ENCODE data around the gene GRAP2. TPM values are rescaled to one million over a fixed set of nuclear protein-coding genes. Genes with fewer than 3 reads are reported as not detected.

Gene GRAP2
- total RNA-seq, 1 donor from 2014 or later: 10.1 TPM

DNA sequence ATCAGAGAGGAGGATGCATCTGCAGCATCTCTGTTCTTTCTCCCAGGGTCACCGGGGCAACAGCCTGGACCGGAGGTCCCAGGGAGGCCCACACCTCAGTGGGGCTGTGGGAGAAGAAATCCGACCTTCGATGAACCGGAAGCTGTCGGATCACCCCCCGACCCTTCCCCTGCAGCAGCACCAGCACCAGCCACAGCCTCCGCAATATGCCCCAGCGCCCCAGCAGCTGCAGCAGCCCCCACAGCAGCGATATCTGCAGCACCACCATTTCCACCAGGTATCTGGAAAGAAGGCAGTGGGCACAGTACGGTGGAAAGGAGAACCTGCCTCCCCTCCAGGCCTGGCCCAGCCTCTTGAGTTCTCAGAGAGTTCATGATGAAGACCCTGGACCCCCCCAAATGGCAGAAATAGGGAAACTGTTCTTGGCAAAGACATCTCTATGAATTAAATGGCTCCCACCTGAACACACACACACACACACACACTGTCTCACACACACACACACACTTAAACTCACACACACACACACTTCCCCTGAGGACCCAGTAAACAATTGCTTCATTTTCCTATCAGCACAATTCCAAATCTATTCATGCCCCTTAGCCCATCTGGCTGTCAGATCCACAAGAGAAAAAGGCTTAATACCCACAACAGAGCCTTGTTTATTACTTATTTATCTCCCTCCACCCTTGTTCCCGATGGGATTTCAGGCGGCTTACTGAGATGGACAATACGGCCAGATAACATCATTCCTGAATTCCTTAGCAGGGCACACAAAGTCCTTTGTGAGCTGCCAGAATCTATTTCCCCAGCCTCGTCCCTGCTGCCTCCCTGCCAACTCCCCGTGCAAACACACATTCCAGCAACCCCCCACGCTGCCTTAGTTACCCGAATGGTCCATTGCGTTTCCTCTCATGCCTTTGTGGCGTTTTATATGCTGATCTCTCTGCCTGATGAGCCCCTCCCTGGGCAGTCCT, 67.4 kb downstream of the GRAP2 start:
- Histone ChIP-seq H3K4me3 (no peak overlapping the region), H3K27me3 (no peaks in the 10 kb centered on the region), H3K27ac (no peak overlapping the region), H3K36me3 (no peaks in the 10 kb centered on the region), H3K9me3 (no peaks in the 10 kb centered on the region), H3K4me1 (no peaks in the 10 kb centered on the region)
- intact Hi-C loops (cut with DNase I): no loop called here
- TF ChIP-seq, protein P1, sequence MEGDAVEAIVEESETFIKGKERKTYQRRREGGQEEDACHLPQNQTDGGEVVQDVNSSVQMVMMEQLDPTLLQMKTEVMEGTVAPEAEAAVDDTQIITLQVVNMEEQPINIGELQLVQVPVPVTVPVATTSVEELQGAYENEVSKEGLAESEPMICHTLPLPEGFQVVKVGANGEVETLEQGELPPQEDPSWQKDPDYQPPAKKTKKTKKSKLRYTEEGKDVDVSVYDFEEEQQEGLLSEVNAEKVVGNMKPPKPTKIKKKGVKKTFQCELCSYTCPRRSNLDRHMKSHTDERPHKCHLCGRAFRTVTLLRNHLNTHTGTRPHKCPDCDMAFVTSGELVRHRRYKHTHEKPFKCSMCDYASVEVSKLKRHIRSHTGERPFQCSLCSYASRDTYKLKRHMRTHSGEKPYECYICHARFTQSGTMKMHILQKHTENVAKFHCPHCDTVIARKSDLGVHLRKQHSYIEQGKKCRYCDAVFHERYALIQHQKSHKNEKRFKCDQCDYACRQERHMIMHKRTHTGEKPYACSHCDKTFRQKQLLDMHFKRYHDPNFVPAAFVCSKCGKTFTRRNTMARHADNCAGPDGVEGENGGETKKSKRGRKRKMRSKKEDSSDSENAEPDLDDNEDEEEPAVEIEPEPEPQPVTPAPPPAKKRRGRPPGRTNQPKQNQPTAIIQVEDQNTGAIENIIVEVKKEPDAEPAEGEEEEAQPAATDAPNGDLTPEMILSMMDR (IDR thresholded peaks at IDR 0.05): no peak
- ATAC-seq (peak; percentile 48), DNase-seq (no peak)

DNA sequence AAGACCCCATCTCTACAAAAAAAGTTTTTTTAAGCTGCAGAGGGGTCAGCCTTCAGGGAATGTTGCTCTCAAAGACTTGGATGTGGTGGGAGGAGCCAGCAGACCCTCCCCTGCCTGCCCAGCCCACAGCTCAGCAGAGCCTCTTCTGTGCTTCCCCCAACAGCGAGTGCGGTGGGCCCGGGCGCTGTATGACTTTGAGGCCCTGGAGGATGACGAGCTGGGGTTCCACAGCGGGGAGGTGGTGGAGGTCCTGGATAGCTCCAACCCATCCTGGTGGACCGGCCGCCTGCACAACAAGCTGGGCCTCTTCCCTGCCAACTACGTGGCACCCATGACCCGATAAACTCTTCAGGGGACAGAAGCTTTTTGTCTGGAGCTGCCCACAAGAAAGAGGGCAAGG, 69.9 kb downstream of the GRAP2 start:
- no peak overlapping the region for H3K27ac ChIP-seq
- no peaks in the 10 kb centered on the region for H3K9me3 ChIP-seq
- intact Hi-C loops (cut with DNase I): no loop called here
- ATAC-seq (no peak), DNase-seq (no peak)
- peaks cover 11% of the 10 kb centered on the region for H3K27me3 ChIP-seq
- no peak overlapping the region for H3K4me3 ChIP-seq
- TF ChIP-seq, protein P1 (IDR thresholded peaks at IDR 0.05): no peak
- H3K4me1 ChIP-seq: no peaks in the 10 kb centered on the region
- H3K36me3 ChIP-seq: no peaks in the 10 kb centered on the region

DNA sequence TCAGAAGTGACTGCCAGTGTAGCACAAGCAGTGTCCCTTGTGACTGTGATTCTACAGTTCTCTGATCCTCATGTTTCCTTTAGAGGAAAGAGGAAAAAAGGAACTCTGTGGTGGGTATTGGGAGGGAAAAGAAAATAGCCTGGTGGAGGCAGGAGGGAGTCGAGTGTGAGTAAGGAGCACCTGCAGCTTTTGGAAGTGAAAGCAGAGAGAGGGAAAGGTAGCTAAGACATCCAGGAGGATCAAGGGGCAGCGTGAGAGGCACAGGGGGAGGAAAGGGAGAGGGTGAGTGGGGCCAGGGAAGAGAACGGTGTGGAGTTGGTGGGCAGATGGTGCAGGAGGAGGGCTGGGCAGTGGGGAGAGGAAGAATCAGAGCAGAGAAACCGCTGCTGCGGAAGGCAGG, 71.8 kb downstream of the GRAP2 start:
- Histone ChIP-seq H3K9me3 (no peaks in the 10 kb centered on the region), H3K4me3 (no peak overlapping the region), H3K36me3 (no peaks in the 10 kb centered on the region), H3K4me1 (no peaks in the 10 kb centered on the region), H3K27ac (no peak overlapping the region), H3K27me3 (peaks cover 12% of the 10 kb centered on the region)
- DNase-seq (no peak), ATAC-seq (no peak)
- intact Hi-C loops (cut with DNase I): no loop called here
- TF ChIP-seq, protein P1 (IDR thresholded peaks at IDR 0.05): no peak

DNA sequence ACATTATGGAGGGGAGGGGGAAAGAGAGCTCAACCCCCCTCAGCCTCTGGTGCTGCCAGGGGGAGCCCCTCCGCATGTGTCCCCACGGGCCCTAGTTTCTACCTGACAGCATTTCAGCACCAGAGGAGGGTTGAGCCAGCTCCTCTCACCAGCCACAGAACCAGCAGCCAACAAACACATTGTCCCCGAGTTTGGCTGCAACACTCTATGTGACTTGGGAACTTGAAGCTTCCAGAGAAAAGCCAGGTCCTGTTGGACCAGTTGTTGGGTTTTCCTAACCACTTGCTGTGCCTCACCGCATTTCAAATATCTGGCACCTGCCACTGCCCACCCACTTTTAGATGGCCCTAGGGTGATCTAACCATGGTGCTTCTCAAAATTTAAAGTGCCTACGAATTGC, 72.8 kb downstream of the GRAP2 start:
- intact Hi-C loops (cut with DNase I): no loop called here
- H3K27me3 ChIP-seq: peaks cover 18% of the 10 kb centered on the region
- DNase-seq: no peak

DNA sequence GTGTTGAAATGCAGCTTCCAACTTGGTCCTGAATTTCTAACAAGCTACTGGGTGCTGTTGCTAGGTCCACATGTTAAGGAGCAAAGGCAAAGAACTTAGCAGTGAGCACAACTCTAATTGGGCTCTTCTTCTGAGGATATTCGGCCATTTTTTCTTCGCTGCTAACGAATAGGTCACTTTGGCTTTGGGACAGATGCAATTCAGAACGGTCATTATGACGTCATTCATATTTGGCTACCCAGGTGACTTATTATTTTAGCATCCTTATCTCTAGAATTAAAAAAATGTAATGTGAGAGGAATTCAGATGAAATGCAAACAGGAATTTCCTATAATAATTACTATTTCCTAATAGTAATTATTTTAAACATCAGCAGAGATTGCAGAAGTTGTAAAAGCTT, 73.2 kb downstream of the GRAP2 start:
- H3K4me3 ChIP-seq: no peak overlapping the region
- H3K4me1 ChIP-seq: no peaks in the 10 kb centered on the region
- no peak overlapping the region for H3K27ac ChIP-seq
- intact Hi-C loops (cut with DNase I): no loop called here
- no peaks in the 10 kb centered on the region for H3K9me3 ChIP-seq
- TF ChIP-seq, protein P1 (IDR thresholded peaks at IDR 0.05): no peak
- H3K27me3 ChIP-seq: peaks cover 18% of the 10 kb centered on the region
- no peak for DNase-seq
- H3K36me3 ChIP-seq: no peaks in the 10 kb centered on the region
- no peak for ATAC-seq

More for the DNA sequence above, 72.8 kb downstream of the GRAP2 start:
- Histone ChIP-seq H3K9me3 (no peaks in the 10 kb centered on the region), H3K4me3 (no peak overlapping the region), H3K27ac (no peak overlapping the region), H3K4me1 (no peaks in the 10 kb centered on the region), H3K36me3 (no peaks in the 10 kb centered on the region)
- no peak for ATAC-seq
- TF ChIP-seq, protein P1 (IDR thresholded peaks at IDR 0.05): no peak

Data from upper lobe of right lung (tissue), 1 donor.